HepG2 (cell line): Measurements from ENCODE around the gene PPP6R2. TPM values are rescaled to one million over a fixed set of nuclear protein-coding genes. Genes with fewer than 3 reads are reported as not detected.
A peak's percentile ranks its signal among the peaks of the same experiment; 100 is the strongest.

Experiments
- CBX5 ChIP-seq: sonication (generic); formaldehyde crosslinking; IDR thresholded peaks from 2 replicates; pipeline ENCODE4 v1.4.0; 2020; ENCODE audit warnings: missing genetic modification reagents, borderline replicate concordance
- GABPA ChIP-seq, 2 experiments: IDR thresholded peaks; 2 replicates each; pipeline ENCODE4 v1.6.1; 2011 to 2016; ENCODE audit warnings: low read depth in 2 of 2, low read length in 1 of 2, missing biosample characterization in 1 of 2, missing genetic modification characterization in 1 of 2
- GATAD1 ChIP-seq: IDR thresholded peaks from 2 replicates; pipeline ENCODE4 v1.6.1; 2016; ENCODE audit warnings: missing genetic modification reagents, missing compliant biosample characterization
- GMEB1 ChIP-seq: sonication (generic); formaldehyde crosslinking; IDR thresholded peaks from 2 replicates; pipeline ENCODE4 v1.5.1; 2020; ENCODE audit warnings: missing genetic modification reagents, mild to moderate bottlenecking, borderline replicate concordance
- HDAC6 ChIP-seq: fragments of 200-600 bp; sonication (generic); IDR thresholded peaks from 2 replicates; pipeline ENCODE4 v1.7.0; 2017; ENCODE audit warnings: mild to moderate bottlenecking, antibody characterized with exemption, low read length, low read depth
- MAF1 ChIP-seq: sonication (generic); formaldehyde crosslinking; IDR thresholded peaks from 2 replicates; pipeline ENCODE4 v1.5.0; 2020; ENCODE audit warnings: missing genetic modification reagents, borderline replicate concordance
- MED1 ChIP-seq: sonication (generic); formaldehyde crosslinking; IDR thresholded peaks from 2 replicates; pipeline ENCODE4 v1.4.0; 2020; ENCODE audit warnings: missing genetic modification reagents
- MIER2 ChIP-seq: IDR thresholded peaks from 2 replicates; pipeline ENCODE4 v1.6.1; 2016; ENCODE audit warnings: missing biosample characterization, missing genetic modification reagents
- MIXL1 ChIP-seq: IDR thresholded peaks from 2 replicates; pipeline ENCODE4 v1.6.1; 2016
- MLLT10 ChIP-seq: sonication (generic); formaldehyde crosslinking; IDR thresholded peaks from 2 replicates; pipeline ENCODE4 v1.4.0; 2020; ENCODE audit warnings: missing genetic modification reagents
- PCBP1 ChIP-seq: fragments of 200-400 bp; formaldehyde crosslinking; IDR thresholded peaks from 2 replicates; pipeline ENCODE4 v1.6.1; 2017; ENCODE audit warnings: mild to moderate bottlenecking, low read depth, low read length, borderline replicate concordance
- RAD21 ChIP-seq: fragments of 450-650 bp; formaldehyde crosslinking; IDR thresholded peaks from 2 replicates; pipeline ENCODE4 v1.5.0; 2020; ENCODE audit warnings: mild to moderate bottlenecking
- SIN3A ChIP-seq: IDR thresholded peaks from 2 replicates; pipeline ENCODE4 v1.6.1; 2011; ENCODE audit warnings: low read depth, mild to moderate bottlenecking, control low read depth, low read length, borderline replicate concordance
- SSRP1 ChIP-seq: IDR thresholded peaks from 2 replicates; pipeline ENCODE4 v1.6.1; 2016; ENCODE audit warnings: control low read depth
- TSC22D2 ChIP-seq: sonication (generic); formaldehyde crosslinking; IDR thresholded peaks from 2 replicates; pipeline ENCODE4 v1.5.1; 2020; ENCODE audit warnings: missing genetic modification reagents, mild to moderate bottlenecking, borderline replicate concordance
- ZBTB7B ChIP-seq: sonication (generic); formaldehyde crosslinking; IDR thresholded peaks from 2 replicates; pipeline ENCODE4 v1.4.0; 2020; ENCODE audit warnings: missing genetic modification reagents
- ZNF234 ChIP-seq: sonication (generic); formaldehyde crosslinking; conservative IDR thresholded peaks from 2 replicates; pipeline ENCODE4 v1.5.1; 2020; ENCODE audit warnings: mild to moderate bottlenecking, missing genetic modification reagents
- ZNF329 ChIP-seq: sonication (generic); formaldehyde crosslinking; IDR thresholded peaks from 2 replicates; pipeline ENCODE4 v1.9.0; 2021; ENCODE audit warnings: low read depth, mild to moderate bottlenecking, missing genetic modification reagents
- ZNF614 ChIP-seq: IDR thresholded peaks from 2 replicates; pipeline ENCODE4 v1.6.1; 2018; ENCODE audit warnings: missing biosample characterization, missing genetic modification reagents, inconsistent platforms, borderline replicate concordance
- ZNF75D ChIP-seq: sonication (generic); formaldehyde crosslinking; IDR thresholded peaks from 2 replicates; pipeline ENCODE4 v1.8.1; 2023; ENCODE audit warnings: missing genetic modification reagents, mild to moderate bottlenecking, borderline replicate concordance
- polyA plus RNA-seq, 8 experiments: library from polyadenylated mRNA; depleted of rRNA in 3 of 8; stranded (reverse) in 7 of 8; unstranded in 1 of 8; fragments of >200 nt; fragmentation: Illumina TruSeq in 4 of 8; extraction: Trizol in 4 of 8; gene quantifications; 2 replicates each; pipeline versions ENCODE4 v1.2.1 to v1.2.3, GENCODE V29; 2011 to 2016; ENCODE audit warnings: low read depth in 4 of 8, missing spikeins in 1 of 8, mixed read lengths in 1 of 8; ENCODE audit not compliant: insufficient read depth in 1 of 8
- total RNA-seq, 5 experiments: library from RNA; depleted of rRNA; stranded (reverse); fragments of >200 nt; fragmentation: Illumina TruSeq; extraction: Trizol; gene quantifications; 2 replicates each; pipeline ENCODE4 v1.2.3, GENCODE V29; 2016; ENCODE audit warnings: low read depth in 1 of 5
- TF ChIP-seq, protein P1 (sequence below): IDR thresholded peaks from 2 replicates; pipeline ENCODE4 v1.6.1; 2012; ENCODE audit warnings: inconsistent platforms
- TF ChIP-seq, protein P2 (sequence below): sonication (generic); formaldehyde crosslinking; IDR thresholded peaks from 2 replicates; pipeline ENCODE4 v1.4.0; 2020; ENCODE audit warnings: missing genetic modification reagents
- TF ChIP-seq, protein P3 (sequence below): sonication (generic); formaldehyde crosslinking; IDR thresholded peaks from 2 replicates; pipeline ENCODE4 v1.4.0; 2020; ENCODE audit warnings: low read depth, mild to moderate bottlenecking, missing genetic modification reagents
- TF ChIP-seq, protein P4 (sequence below): IDR thresholded peaks from 2 replicates; pipeline ENCODE4 v1.6.1; 2016; ENCODE audit warnings: control low read depth
- TF ChIP-seq, protein P5 (sequence below): sonication (generic); formaldehyde crosslinking; IDR thresholded peaks from 2 replicates; pipeline ENCODE4 v1.5.1; 2020; ENCODE audit warnings: missing genetic modification reagents, mild to moderate bottlenecking, borderline replicate concordance

The PPP6R2 gene
- total and polyA plus RNA-seq, 2 of the 13 experiments (the other 11 are each of a cell fraction or from before 2014, with no cell fraction given): 55.0 to 102 TPM

- no peak for TF ChIP-seq ZNF329 (CRISPR knock-in tag)
- no peak for TF ChIP-seq GMEB1 (CRISPR knock-in tag)
- TF ChIP-seq HDAC6: no peak
- peak; percentile 92 for TF ChIP-seq RAD21 (CRISPR knock-in tag)
- no peak for TF ChIP-seq ZNF234
- TF ChIP-seq GABPA (IDR thresholded peaks at IDR 0.05; ENCODE audit: low read depth, low read length): no peak
- TF ChIP-seq GABPA (CRISPR knock-in tag; IDR thresholded peaks at IDR 0.05; ENCODE audit: low read depth): no peak
- peak; percentile 45; the same call in 1 of the 2 replicates for TF ChIP-seq ZBTB7B (CRISPR knock-in tag)
- no peak for TF ChIP-seq TSC22D2
- TF ChIP-seq MIER2: no peak
- TF ChIP-seq, protein P1, sequence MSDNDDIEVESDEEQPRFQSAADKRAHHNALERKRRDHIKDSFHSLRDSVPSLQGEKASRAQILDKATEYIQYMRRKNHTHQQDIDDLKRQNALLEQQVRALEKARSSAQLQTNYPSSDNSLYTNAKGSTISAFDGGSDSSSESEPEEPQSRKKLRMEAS: peak; percentile 42
- TF ChIP-seq MIXL1 (CRISPR knock-in tag): no peak
- TF ChIP-seq, protein P2, sequence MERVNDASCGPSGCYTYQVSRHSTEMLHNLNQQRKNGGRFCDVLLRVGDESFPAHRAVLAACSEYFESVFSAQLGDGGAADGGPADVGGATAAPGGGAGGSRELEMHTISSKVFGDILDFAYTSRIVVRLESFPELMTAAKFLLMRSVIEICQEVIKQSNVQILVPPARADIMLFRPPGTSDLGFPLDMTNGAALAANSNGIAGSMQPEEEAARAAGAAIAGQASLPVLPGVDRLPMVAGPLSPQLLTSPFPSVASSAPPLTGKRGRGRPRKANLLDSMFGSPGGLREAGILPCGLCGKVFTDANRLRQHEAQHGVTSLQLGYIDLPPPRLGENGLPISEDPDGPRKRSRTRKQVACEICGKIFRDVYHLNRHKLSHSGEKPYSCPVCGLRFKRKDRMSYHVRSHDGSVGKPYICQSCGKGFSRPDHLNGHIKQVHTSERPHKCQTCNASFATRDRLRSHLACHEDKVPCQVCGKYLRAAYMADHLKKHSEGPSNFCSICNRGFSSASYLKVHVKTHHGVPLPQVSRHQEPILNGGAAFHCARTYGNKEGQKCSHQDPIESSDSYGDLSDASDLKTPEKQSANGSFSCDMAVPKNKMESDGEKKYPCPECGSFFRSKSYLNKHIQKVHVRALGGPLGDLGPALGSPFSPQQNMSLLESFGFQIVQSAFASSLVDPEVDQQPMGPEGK (CRISPR knock-in tag): peak; percentile 46
- peak; percentile 38; the same call in 1 of the 2 replicates for TF ChIP-seq GATAD1 (CRISPR knock-in tag)
- no peak for TF ChIP-seq SIN3A
- TF ChIP-seq ZNF75D: no peak
- TF ChIP-seq, protein P3, sequence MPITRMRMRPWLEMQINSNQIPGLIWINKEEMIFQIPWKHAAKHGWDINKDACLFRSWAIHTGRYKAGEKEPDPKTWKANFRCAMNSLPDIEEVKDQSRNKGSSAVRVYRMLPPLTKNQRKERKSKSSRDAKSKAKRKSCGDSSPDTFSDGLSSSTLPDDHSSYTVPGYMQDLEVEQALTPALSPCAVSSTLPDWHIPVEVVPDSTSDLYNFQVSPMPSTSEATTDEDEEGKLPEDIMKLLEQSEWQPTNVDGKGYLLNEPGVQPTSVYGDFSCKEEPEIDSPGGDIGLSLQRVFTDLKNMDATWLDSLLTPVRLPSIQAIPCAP (CRISPR knock-in tag): no peak
- 0 out of 2 replicates have a peak, but pooled peaks have one; percentile 35 for TF ChIP-seq SSRP1 (CRISPR knock-in tag)
- TF ChIP-seq ZNF614 (CRISPR knock-in tag): no peak
- peak; percentile 42; the same call in 1 of the 2 replicates for TF ChIP-seq MED1 (CRISPR knock-in tag)
- TF ChIP-seq, protein P4, sequence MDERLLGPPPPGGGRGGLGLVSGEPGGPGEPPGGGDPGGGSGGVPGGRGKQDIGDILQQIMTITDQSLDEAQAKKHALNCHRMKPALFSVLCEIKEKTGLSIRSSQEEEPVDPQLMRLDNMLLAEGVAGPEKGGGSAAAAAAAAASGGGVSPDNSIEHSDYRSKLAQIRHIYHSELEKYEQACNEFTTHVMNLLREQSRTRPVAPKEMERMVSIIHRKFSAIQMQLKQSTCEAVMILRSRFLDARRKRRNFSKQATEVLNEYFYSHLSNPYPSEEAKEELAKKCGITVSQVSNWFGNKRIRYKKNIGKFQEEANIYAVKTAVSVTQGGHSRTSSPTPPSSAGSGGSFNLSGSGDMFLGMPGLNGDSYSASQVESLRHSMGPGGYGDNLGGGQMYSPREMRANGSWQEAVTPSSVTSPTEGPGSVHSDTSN: no peak
- TF ChIP-seq MLLT10 (CRISPR knock-in tag): no peak
- peak; percentile 18; the same call in 1 of the 2 replicates for TF ChIP-seq CBX5
- TF ChIP-seq, protein P5, sequence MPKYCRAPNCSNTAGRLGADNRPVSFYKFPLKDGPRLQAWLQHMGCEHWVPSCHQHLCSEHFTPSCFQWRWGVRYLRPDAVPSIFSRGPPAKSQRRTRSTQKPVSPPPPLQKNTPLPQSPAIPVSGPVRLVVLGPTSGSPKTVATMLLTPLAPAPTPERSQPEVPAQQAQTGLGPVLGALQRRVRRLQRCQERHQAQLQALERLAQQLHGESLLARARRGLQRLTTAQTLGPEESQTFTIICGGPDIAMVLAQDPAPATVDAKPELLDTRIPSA (CRISPR knock-in tag): no peak
- no peak for TF ChIP-seq PCBP1
- TF ChIP-seq MAF1 (CRISPR knock-in tag): no peak
These were observed 1.0 kb upstream of the PPP6R2 start (continued) for GRCh38 chr22:50341977-50342650.
